Hematopoietic multipotent progenitor cell treated with erythropoietin and hydrocortisone succinate and interleukin-3 and kit ligand, for 17 days (in vitro differentiated cells): ENCODE results near the gene DAZAP1.
A peak's percentile ranks its signal among the peaks of the same experiment; 100 is the strongest.

Experiments
- DNase-seq: peaks from one replicate; pipeline ENCODE4 v3.0.0-alpha.2; 2015; ENCODE audit warnings: low spot score

DAZAP1 gene

GRCh38 chr19:1441677-1442438 lies 34.5 kb downstream of the DAZAP1 start:
- no peak for DNase-seq

GRCh38 chr19:1445185-1445931 lies 38.0 kb downstream of the DAZAP1 start:
- DNase-seq, result peak; percentile 77

GRCh38 chr19:1445932-1446712 lies 38.7 kb downstream of the DAZAP1 start:
- DNase-seq, result no peak

- DNase-seq, result no peak
Measured at GRCh38 chr19:1446713-1447481, 39.5 kb downstream of the DAZAP1 start.

- no peak for DNase-seq
Measured at GRCh38 chr19:1447504-1447903, 40.1 kb downstream of the DAZAP1 start.

GRCh38 chr19:1447944-1448343 lies 40.6 kb downstream of the DAZAP1 start:
- DNase-seq, result no peak

GRCh38 chr19:1449467-1450442 lies 42.4 kb downstream of the DAZAP1 start, which contains the start of gene APC2:
Gene APC2, plus strand, starts transcription at chr19:1450121. Its CDS starts 2,881 bp downstream, at chr19:1453002.
- no peak for DNase-seq

- DNase-seq, result no peak
Measured at GRCh38 chr19:1450735-1451731, 43.6 kb downstream of the DAZAP1 start.

- DNase-seq, result no peak
Measured at GRCh38 chr19:1451916-1452801, 44.8 kb downstream of the DAZAP1 start.

- no peak for DNase-seq
Measured at GRCh38 chr19:1452802-1453524, 45.6 kb downstream of the DAZAP1 start.

- DNase-seq, result no peak
Measured at GRCh38 chr19:1453525-1454364, 46.4 kb downstream of the DAZAP1 start.

- peak; percentile 20 for DNase-seq
Measured at GRCh38 chr19:1455002-1455335, 47.6 kb downstream of the DAZAP1 start.

GRCh38 chr19:1455336-1456120 lies 48.1 kb downstream of the DAZAP1 start:
- peak; percentile 93 for DNase-seq

- no peak for DNase-seq
Measured at GRCh38 chr19:1456121-1456900, 48.9 kb downstream of the DAZAP1 start.
